WTC11 (cell line): ENCODE results near the gene USH2A. TPM values are rescaled to one million over a fixed set of nuclear protein-coding genes. Genes with fewer than 3 reads are reported as not detected.

Experiments
- ATAC-seq: fragments of 200-7000 bp; cut with Tn5 transposase; 2 replicates; pipeline ENCODE4 v1.10.0; 2021; ENCODE audit warnings: mild to moderate bottlenecking, moderate library complexity
- CTCF ChIA-PET: fragments of 300-600 bp; sonication (Branson Sonifier 250); formaldehyde crosslinking; loops from one replicate; lab custom pipeline; 2021; ENCODE audit warnings: antibody characterized with exemption; lab: Charles Lee
- POLR2A ChIA-PET: fragments of 350-600 bp; sonication (Branson Sonifier 250); formaldehyde crosslinking; loops from one replicate; lab custom pipeline; 2021; ENCODE audit warnings: antibody characterized with exemption; lab: Charles Lee
- DNase-seq: peaks from one replicate; pipeline ENCODE4 v3.0.0; 2021; ENCODE audit warnings: low spot score
- H3K27ac Mint-ChIP-seq: 2 replicates; pipeline ENCODE4 v1.8.0; 2021; ENCODE audit warnings: mixed read lengths
- H3K27me3 Mint-ChIP-seq: 2 replicates; pipeline ENCODE4 v1.8.0; 2021; ENCODE audit warnings: low read depth, mild to moderate bottlenecking, moderate library complexity, mixed read lengths
- H3K36me3 Mint-ChIP-seq: 2 replicates; pipeline ENCODE4 v1.8.0; 2021; ENCODE audit warnings: mixed read lengths
- H3K4me1 Mint-ChIP-seq: 2 replicates; pipeline ENCODE4 v1.8.0; 2022; ENCODE audit warnings: mixed read lengths
- H3K4me3 Mint-ChIP-seq: 2 replicates; pipeline ENCODE4 v1.8.0; 2021; ENCODE audit warnings: mild to moderate bottlenecking, moderate library complexity, mixed read lengths
- H3K9me3 Mint-ChIP-seq: 2 replicates; pipeline ENCODE4 v1.8.0; 2021; ENCODE audit warnings: mixed read lengths
- FOXP1 ChIP-seq: sonication (generic); formaldehyde crosslinking; IDR thresholded peaks from 2 replicates; pipeline ENCODE4 v1.8.0; 2022; ENCODE audit warnings: missing genetic modification reagents, mild to moderate bottlenecking, moderate library complexity, borderline replicate concordance
- GABPB1 ChIP-seq: sonication (generic); formaldehyde crosslinking; IDR thresholded peaks from 2 replicates; pipeline ENCODE4 v1.8.1; 2023; ENCODE audit warnings: mild to moderate bottlenecking, missing genetic modification reagents
- HMGA2 ChIP-seq: fragments of 250-450 bp; sonication (Bioruptor Pico); IDR thresholded peaks from 2 replicates; pipeline ENCODE4 v1.4.0; 2021; ENCODE audit warnings: mild to moderate bottlenecking, moderate library complexity
- JUN ChIP-seq: sonication (generic); formaldehyde crosslinking; IDR thresholded peaks from 2 replicates; pipeline ENCODE4 v1.8.0; 2023; ENCODE audit warnings: mild to moderate bottlenecking, missing genetic modification reagents
- KAT7 ChIP-seq: sonication (generic); formaldehyde crosslinking; IDR thresholded peaks from 2 replicates; pipeline ENCODE4 v1.8.1; 2023; ENCODE audit warnings: missing genetic modification reagents, mild to moderate bottlenecking, borderline replicate concordance
- NR1H2 ChIP-seq: sonication (generic); formaldehyde crosslinking; IDR thresholded peaks from 2 replicates; pipeline ENCODE4 v1.9.0; 2021; ENCODE audit warnings: mild to moderate bottlenecking, moderate library complexity, missing genetic modification reagents
- ZNF138 ChIP-seq: sonication (generic); formaldehyde crosslinking; conservative IDR thresholded peaks from 2 replicates; pipeline ENCODE4 v1.8.1; 2022; ENCODE audit warnings: mild to moderate bottlenecking, moderate library complexity, missing genetic modification reagents
- ZNF396 ChIP-seq: fragments of 250-450 bp; sonication (Bioruptor Pico); IDR thresholded peaks from 2 replicates; pipeline ENCODE4 v1.8.0; 2021; ENCODE audit warnings: mild to moderate bottlenecking, moderate library complexity, borderline replicate concordance
- total RNA-seq: library from RNA; stranded (reverse); gene quantifications from 3 replicates; pipeline ENCODE4 v1.2.3, GENCODE V29; 2021
- TF ChIP-seq, protein P1 (sequence below): sonication (generic); formaldehyde crosslinking; IDR thresholded peaks from 2 replicates; pipeline ENCODE4 v1.8.1; 2023; ENCODE audit warnings: mild to moderate bottlenecking, missing genetic modification reagents
- TF ChIP-seq, protein P2 (sequence below): sonication (generic); formaldehyde crosslinking; IDR thresholded peaks from 2 replicates; pipeline ENCODE4 v1.8.1; 2023; ENCODE audit warnings: mild to moderate bottlenecking, moderate library complexity, missing genetic modification reagents
- TF ChIP-seq, protein P3 (sequence below): sonication (generic); formaldehyde crosslinking; IDR thresholded peaks from 2 replicates; pipeline ENCODE4 v1.8.1; 2022; ENCODE audit warnings: missing genetic modification reagents, borderline replicate concordance
- TF ChIP-seq, protein P4 (sequence below): sonication (generic); formaldehyde crosslinking; IDR thresholded peaks from 2 replicates; pipeline ENCODE4 v1.8.1; 2022; ENCODE audit warnings: mild to moderate bottlenecking, missing genetic modification reagents, moderate library complexity, borderline replicate concordance
- TF ChIP-seq, protein P5 (sequence below): sonication (generic); formaldehyde crosslinking; conservative IDR thresholded peaks from 2 replicates; pipeline ENCODE4 v1.8.1; 2023; ENCODE audit warnings: mild to moderate bottlenecking, low read depth, missing genetic modification reagents, moderate library complexity
- TF ChIP-seq, protein P6 (sequence below): sonication (generic); formaldehyde crosslinking; IDR thresholded peaks from 2 replicates; pipeline ENCODE4 v1.8.0; 2022; ENCODE audit warnings: missing genetic modification reagents
- TF ChIP-seq, protein P7 (sequence below): fragments of 250-450 bp; sonication (Bioruptor Pico); IDR thresholded peaks from 2 replicates; pipeline ENCODE4 v1.9.0; 2021; ENCODE audit warnings: moderate library complexity, mild to moderate bottlenecking, inconsistent platforms, borderline replicate concordance
- TF ChIP-seq, protein P8 (sequence below): fragments of 200-600 bp; IDR thresholded peaks from 2 replicates; pipeline ENCODE4 v1.8.0; 2022; ENCODE audit warnings: antibody characterized with exemption
- TF ChIP-seq, protein P9 (sequence below): sonication (generic); formaldehyde crosslinking; IDR thresholded peaks from 2 replicates; pipeline ENCODE4 v1.8.1; 2022; ENCODE audit warnings: low read depth, mild to moderate bottlenecking, moderate library complexity, missing genetic modification reagents, borderline replicate concordance

Gene USH2A
- total RNA-seq, 1 experiment from 2014 or later, result 0.37 TPM

DNA sequence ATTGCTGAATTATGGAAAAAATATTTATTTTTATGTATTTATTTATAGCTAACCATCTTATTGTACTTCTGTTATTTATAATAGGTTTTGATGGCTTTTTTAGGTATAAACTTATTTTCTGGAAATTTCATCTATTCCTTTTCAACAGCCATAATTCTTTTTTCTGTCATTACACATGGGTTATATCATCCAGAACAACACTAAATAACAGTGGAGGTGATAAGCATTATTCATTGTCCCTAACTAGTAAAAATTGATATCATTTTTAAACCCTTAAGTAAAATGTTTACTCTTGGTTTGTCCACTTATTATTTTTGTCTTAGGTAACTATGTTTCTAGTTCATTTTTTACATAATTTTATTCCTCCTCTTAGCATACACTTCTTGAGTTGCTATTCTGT is 309.1 kb downstream of the USH2A start (continued):
- TF ChIP-seq, protein P1, sequence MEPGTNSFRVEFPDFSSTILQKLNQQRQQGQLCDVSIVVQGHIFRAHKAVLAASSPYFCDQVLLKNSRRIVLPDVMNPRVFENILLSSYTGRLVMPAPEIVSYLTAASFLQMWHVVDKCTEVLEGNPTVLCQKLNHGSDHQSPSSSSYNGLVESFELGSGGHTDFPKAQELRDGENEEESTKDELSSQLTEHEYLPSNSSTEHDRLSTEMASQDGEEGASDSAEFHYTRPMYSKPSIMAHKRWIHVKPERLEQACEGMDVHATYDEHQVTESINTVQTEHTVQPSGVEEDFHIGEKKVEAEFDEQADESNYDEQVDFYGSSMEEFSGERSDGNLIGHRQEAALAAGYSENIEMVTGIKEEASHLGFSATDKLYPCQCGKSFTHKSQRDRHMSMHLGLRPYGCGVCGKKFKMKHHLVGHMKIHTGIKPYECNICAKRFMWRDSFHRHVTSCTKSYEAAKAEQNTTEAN (CRISPR knock-in tag), result no peak
- no peak for TF ChIP-seq HMGA2 (CRISPR knock-in tag)
- TF ChIP-seq, all 79 proteins: peak for 0

DNA sequence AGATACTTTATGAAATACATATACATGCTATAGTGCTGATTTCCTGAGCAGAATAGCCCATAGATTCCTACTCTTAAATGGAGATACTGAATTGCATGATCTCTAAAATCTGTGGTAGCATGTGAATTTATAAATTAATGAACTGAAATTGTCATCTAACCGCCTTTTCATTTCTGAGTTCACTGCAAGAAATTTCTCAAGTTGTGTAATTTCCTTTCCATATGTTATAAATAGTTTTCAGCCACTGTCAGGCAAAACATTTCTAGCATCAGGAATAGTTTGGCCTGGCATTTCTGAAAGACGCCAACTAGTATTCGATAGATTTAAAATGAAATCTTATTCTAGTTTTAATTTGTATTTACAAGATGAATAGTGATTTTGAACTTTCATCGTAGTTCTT is 310.1 kb downstream of the USH2A start:
- Mint-ChIP-seq H3K27me3 (no peaks in the 10 kb centered on the region), H3K4me1 (peaks cover 22% of the 10 kb centered on the region), H3K4me3 (no peak overlapping the region), H3K9me3 (no peaks in the 10 kb centered on the region), H3K27ac (no peak overlapping the region; the same call in 1 of the 2 replicates), H3K36me3 (no peaks in the 10 kb centered on the region)
- no peak for TF ChIP-seq ZNF138 (CRISPR knock-in tag)
- TF ChIP-seq, protein P2, sequence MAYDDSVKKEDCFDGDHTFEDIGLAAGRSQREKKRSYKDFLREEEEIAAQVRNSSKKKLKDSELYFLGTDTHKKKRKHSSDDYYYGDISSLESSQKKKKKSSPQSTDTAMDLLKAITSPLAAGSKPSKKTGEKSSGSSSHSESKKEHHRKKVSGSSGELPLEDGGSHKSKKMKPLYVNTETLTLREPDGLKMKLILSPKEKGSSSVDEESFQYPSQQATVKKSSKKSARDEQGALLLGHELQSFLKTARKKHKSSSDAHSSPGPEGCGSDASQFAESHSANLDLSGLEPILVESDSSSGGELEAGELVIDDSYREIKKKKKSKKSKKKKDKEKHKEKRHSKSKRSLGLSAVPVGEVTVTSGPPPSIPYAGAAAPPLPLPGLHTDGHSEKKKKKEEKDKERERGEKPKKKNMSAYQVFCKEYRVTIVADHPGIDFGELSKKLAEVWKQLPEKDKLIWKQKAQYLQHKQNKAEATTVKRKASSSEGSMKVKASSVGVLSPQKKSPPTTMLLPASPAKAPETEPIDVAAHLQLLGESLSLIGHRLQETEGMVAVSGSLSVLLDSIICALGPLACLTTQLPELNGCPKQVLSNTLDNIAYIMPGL (CRISPR knock-in tag), result no peak
- TF ChIP-seq ZNF396 (CRISPR knock-in tag), result no peak
- TF ChIP-seq JUN (CRISPR knock-in tag), result no peak
- TF ChIP-seq KAT7 (CRISPR knock-in tag), result no peak
- TF ChIP-seq, protein P3, sequence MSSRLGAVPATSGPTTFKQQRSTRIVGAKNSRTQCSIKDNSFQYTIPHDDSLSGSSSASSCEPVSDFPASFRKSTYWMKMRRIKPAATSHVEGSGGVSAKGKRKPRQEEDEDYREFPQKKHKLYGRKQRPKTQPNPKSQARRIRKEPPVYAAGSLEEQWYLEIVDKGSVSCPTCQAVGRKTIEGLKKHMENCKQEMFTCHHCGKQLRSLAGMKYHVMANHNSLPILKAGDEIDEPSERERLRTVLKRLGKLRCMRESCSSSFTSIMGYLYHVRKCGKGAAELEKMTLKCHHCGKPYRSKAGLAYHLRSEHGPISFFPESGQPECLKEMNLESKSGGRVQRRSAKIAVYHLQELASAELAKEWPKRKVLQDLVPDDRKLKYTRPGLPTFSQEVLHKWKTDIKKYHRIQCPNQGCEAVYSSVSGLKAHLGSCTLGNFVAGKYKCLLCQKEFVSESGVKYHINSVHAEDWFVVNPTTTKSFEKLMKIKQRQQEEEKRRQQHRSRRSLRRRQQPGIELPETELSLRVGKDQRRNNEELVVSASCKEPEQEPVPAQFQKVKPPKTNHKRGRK (CRISPR knock-in tag), result no peak
- TF ChIP-seq, protein P4, sequence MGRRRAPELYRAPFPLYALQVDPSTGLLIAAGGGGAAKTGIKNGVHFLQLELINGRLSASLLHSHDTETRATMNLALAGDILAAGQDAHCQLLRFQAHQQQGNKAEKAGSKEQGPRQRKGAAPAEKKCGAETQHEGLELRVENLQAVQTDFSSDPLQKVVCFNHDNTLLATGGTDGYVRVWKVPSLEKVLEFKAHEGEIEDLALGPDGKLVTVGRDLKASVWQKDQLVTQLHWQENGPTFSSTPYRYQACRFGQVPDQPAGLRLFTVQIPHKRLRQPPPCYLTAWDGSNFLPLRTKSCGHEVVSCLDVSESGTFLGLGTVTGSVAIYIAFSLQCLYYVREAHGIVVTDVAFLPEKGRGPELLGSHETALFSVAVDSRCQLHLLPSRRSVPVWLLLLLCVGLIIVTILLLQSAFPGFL, result no peak
- TF ChIP-seq, protein P5, sequence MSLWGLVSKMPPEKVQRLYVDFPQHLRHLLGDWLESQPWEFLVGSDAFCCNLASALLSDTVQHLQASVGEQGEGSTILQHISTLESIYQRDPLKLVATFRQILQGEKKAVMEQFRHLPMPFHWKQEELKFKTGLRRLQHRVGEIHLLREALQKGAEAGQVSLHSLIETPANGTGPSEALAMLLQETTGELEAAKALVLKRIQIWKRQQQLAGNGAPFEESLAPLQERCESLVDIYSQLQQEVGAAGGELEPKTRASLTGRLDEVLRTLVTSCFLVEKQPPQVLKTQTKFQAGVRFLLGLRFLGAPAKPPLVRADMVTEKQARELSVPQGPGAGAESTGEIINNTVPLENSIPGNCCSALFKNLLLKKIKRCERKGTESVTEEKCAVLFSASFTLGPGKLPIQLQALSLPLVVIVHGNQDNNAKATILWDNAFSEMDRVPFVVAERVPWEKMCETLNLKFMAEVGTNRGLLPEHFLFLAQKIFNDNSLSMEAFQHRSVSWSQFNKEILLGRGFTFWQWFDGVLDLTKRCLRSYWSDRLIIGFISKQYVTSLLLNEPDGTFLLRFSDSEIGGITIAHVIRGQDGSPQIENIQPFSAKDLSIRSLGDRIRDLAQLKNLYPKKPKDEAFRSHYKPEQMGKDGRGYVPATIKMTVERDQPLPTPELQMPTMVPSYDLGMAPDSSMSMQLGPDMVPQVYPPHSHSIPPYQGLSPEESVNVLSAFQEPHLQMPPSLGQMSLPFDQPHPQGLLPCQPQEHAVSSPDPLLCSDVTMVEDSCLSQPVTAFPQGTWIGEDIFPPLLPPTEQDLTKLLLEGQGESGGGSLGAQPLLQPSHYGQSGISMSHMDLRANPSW (CRISPR knock-in tag), result no peak
- TF ChIP-seq, protein P6, sequence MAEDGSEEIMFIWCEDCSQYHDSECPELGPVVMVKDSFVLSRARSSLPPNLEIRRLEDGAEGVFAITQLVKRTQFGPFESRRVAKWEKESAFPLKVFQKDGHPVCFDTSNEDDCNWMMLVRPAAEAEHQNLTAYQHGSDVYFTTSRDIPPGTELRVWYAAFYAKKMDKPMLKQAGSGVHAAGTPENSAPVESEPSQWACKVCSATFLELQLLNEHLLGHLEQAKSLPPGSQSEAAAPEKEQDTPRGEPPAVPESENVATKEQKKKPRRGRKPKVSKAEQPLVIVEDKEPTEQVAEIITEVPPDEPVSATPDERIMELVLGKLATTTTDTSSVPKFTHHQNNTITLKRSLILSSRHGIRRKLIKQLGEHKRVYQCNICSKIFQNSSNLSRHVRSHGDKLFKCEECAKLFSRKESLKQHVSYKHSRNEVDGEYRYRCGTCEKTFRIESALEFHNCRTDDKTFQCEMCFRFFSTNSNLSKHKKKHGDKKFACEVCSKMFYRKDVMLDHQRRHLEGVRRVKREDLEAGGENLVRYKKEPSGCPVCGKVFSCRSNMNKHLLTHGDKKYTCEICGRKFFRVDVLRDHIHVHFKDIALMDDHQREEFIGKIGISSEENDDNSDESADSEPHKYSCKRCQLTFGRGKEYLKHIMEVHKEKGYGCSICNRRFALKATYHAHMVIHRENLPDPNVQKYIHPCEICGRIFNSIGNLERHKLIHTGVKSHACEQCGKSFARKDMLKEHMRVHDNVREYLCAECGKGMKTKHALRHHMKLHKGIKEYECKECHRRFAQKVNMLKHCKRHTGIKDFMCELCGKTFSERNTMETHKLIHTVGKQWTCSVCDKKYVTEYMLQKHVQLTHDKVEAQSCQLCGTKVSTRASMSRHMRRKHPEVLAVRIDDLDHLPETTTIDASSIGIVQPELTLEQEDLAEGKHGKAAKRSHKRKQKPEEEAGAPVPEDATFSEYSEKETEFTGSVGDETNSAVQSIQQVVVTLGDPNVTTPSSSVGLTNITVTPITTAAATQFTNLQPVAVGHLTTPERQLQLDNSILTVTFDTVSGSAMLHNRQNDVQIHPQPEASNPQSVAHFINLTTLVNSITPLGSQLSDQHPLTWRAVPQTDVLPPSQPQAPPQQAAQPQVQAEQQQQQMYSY, result no peak
- TF ChIP-seq, protein P7, sequence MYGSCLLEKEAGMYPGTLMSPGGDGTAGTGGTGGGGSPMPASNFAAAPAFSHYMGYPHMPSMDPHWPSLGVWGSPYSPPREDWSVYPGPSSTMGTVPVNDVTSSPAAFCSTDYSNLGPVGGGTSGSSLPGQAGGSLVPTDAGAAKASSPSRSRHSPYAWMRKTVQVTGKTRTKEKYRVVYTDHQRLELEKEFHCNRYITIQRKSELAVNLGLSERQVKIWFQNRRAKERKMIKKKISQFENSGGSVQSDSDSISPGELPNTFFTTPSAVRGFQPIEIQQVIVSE, result no peak
- TF ChIP-seq, protein P8, sequence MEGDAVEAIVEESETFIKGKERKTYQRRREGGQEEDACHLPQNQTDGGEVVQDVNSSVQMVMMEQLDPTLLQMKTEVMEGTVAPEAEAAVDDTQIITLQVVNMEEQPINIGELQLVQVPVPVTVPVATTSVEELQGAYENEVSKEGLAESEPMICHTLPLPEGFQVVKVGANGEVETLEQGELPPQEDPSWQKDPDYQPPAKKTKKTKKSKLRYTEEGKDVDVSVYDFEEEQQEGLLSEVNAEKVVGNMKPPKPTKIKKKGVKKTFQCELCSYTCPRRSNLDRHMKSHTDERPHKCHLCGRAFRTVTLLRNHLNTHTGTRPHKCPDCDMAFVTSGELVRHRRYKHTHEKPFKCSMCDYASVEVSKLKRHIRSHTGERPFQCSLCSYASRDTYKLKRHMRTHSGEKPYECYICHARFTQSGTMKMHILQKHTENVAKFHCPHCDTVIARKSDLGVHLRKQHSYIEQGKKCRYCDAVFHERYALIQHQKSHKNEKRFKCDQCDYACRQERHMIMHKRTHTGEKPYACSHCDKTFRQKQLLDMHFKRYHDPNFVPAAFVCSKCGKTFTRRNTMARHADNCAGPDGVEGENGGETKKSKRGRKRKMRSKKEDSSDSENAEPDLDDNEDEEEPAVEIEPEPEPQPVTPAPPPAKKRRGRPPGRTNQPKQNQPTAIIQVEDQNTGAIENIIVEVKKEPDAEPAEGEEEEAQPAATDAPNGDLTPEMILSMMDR, result no peak
- TF ChIP-seq NR1H2 (CRISPR knock-in tag), result no peak
- TF ChIP-seq FOXP1 (CRISPR knock-in tag), result no peak
- TF ChIP-seq, protein P9, sequence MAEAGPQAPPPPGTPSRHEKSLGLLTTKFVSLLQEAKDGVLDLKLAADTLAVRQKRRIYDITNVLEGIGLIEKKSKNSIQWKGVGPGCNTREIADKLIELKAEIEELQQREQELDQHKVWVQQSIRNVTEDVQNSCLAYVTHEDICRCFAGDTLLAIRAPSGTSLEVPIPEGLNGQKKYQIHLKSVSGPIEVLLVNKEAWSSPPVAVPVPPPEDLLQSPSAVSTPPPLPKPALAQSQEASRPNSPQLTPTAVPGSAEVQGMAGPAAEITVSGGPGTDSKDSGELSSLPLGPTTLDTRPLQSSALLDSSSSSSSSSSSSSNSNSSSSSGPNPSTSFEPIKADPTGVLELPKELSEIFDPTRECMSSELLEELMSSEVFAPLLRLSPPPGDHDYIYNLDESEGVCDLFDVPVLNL (CRISPR knock-in tag), result no peak
- no peak for TF ChIP-seq GABPB1 (CRISPR knock-in tag)
- no peak for DNase-seq
- CTCF ChIA-PET, result interaction anchor here (2.0 kb wide), 1 partner anchor 108 kb away, joined by 7 read pairs; no protein-coding TSS in a partner anchor
- POLR2A ChIA-PET, result no interaction called here
- ATAC-seq, result no peak
